ENCODE data around the gene XRCC1.
"Not testable (repeated sequence)": the region's sequence is repeated elsewhere in the genome, so short reads cannot be mapped to it uniquely, and the experiment has no call there.

The XRCC1 gene

DNA sequence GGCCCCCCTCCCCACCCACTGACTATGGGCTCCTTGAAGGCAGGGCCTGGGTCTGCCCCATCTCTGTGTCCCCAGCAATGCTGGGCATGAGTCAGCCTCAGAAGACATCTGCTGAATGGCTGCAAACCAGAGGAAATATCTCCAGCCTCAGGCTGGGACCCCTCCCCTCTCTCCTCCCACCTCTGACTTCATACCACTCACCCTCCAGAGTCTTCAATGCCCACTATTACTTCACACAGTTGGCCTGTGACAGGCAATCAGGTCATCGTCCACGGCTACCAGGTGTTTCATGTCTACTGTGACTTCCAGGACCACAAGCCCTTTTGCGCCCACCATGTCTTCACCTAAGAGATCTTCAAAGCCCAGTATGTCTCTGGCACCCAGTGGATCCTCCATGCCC, 36.5 kb upstream of the XRCC1 start, which contains the start of gene SRRM5:
Gene SRRM5, plus strand, starts transcription at position 301 of the 400 bp plus-strand sequence. Its CDS starts 34 bp downstream, at position 335.
- peaks cover 59% of the 10 kb centered on the region for H3K4me1 Mint-ChIP-seq
- peaks cover 7% of the 10 kb centered on the region for H3K36me3 Mint-ChIP-seq (ENCODE audit: insufficient read depth)
- no peak within 1 kb of the TSS for H3K4me3 Mint-ChIP-seq
- H3K9me3 Mint-ChIP-seq = no peaks in the 10 kb centered on the region
- peak within 1 kb of the TSS; percentile 77 for H3K27ac Mint-ChIP-seq (ENCODE audit: low read depth)
- DNase-seq (ENCODE audit: low spot score in 2 of 2) (no peak), ATAC-seq (replicated peaks; ENCODE audit: extremely low read depth, poor library complexity, severe bottlenecking) (no peak)
- H3K27me3 Mint-ChIP-seq = no peaks in the 10 kb centered on the region

DNA sequence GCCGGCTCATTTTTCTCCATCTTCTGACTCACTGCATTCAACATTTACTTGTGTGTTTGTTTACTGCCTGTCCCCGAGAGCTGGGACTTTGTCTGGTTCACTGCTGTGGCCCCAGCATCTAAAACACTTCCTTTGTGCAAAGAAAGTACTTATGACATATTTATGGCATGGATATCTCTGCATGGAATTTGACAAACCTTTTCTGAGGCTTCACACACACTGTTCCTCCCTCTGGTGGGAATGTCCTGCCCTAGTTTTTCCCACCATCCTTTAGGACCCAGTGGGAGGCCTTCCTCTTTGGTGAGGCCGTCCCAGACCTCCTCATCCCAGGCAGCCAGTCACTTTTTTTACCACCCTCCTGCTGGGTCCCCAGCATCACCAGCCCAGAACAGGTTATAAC, 35.2 kb upstream of the XRCC1 start:
- peaks cover 50% of the 10 kb centered on the region for H3K4me1 Mint-ChIP-seq
- ATAC-seq (replicated peaks; ENCODE audit: extremely low read depth, poor library complexity, severe bottlenecking) (no peak), DNase-seq (ENCODE audit: low spot score in 2 of 2) (no peak)
- no peaks in the 10 kb centered on the region for H3K9me3 Mint-ChIP-seq
- no peaks in the 10 kb centered on the region for H3K27me3 Mint-ChIP-seq
- H3K36me3 Mint-ChIP-seq (ENCODE audit: insufficient read depth) = peaks cover 9% of the 10 kb centered on the region
- H3K4me3 Mint-ChIP-seq = no peak overlapping the region
- H3K27ac Mint-ChIP-seq (ENCODE audit: low read depth) = peak overlapping the region; percentile 68

- H3K36me3 Mint-ChIP-seq (ENCODE audit: insufficient read depth) = peaks cover 9% of the 10 kb centered on the region
- no peaks in the 10 kb centered on the region for H3K9me3 Mint-ChIP-seq
- H3K27ac Mint-ChIP-seq (ENCODE audit: low read depth) = peak overlapping the region; percentile 45
- no peak overlapping the region for H3K4me3 Mint-ChIP-seq
- H3K4me1 Mint-ChIP-seq = peaks cover 48% of the 10 kb centered on the region
- ATAC-seq (replicated peaks; ENCODE audit: extremely low read depth, poor library complexity, severe bottlenecking) (no peak), DNase-seq (ENCODE audit: low spot score in 2 of 2) (no peak)
- H3K27me3 Mint-ChIP-seq = no peaks in the 10 kb centered on the region
Observed at GRCh38 chr19:43609872-43610271, 34.5 kb upstream of the XRCC1 start.

GRCh38 chr19:43607238-43608205, 32.2 kb upstream of the XRCC1 start:
- no peak overlapping the region for H3K27ac Mint-ChIP-seq (ENCODE audit: low read depth)
- ATAC-seq (replicated peaks; ENCODE audit: extremely low read depth, poor library complexity, severe bottlenecking) (no peak), DNase-seq (ENCODE audit: low spot score in 2 of 2) (no peak)
- H3K9me3 Mint-ChIP-seq = no peaks in the 10 kb centered on the region
- peaks cover 26% of the 10 kb centered on the region for H3K4me1 Mint-ChIP-seq
- peaks cover 10% of the 10 kb centered on the region for H3K36me3 Mint-ChIP-seq (ENCODE audit: insufficient read depth)
- H3K4me3 Mint-ChIP-seq = no peak overlapping the region
- no peaks in the 10 kb centered on the region for H3K27me3 Mint-ChIP-seq

- H3K4me1 Mint-ChIP-seq = peaks cover 18% of the 10 kb centered on the region
- H3K27ac Mint-ChIP-seq (ENCODE audit: low read depth) = peak overlapping the region; percentile 46
- no peak overlapping the region for H3K4me3 Mint-ChIP-seq
- no peak for ATAC-seq (replicated peaks; ENCODE audit: extremely low read depth, poor library complexity, severe bottlenecking)
- H3K36me3 Mint-ChIP-seq (ENCODE audit: insufficient read depth) = peaks cover 10% of the 10 kb centered on the region
- no peaks in the 10 kb centered on the region for H3K27me3 Mint-ChIP-seq
- H3K9me3 Mint-ChIP-seq = no peaks in the 10 kb centered on the region
- no peak for DNase-seq (ENCODE audit: low spot score in 2 of 2)
Observed at GRCh38 chr19:43606569-43607229, 31.4 kb upstream of the XRCC1 start.

DNA sequence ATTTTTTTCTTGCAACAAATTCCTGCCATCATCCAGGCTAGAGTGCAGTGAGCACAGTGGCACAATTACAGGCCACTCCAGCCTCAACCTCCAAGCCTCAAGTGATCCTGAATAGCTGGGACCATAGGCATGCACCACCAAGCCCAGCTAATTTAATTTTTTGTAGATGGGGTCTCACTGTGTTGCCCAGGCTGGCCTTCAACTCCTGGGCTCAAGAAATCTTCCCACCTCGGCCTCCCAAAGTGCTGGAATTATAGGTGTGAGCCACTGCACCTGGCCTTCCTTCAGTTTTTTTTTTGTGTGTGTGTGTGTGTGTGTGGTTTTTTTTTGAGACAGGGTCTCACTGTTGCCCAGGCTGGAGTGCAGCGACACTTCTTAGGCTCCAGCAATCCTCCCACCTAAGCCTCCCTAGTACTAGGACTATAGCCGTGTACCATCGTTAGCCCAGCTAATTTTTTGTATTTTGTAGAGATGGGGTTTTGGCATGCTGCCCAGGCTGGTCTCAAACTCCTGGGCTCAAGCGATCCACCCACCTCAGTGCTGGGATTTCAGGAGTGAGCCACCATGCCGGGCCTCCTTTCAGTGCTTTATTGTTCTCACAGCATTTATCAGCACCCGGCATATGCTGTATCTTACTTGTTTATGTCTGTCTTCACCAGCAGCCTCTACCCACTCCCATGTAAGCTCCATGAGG, 30.7 kb upstream of the XRCC1 start:
- no peaks in the 10 kb centered on the region for H3K27me3 Mint-ChIP-seq
- H3K9me3 Mint-ChIP-seq = no peaks in the 10 kb centered on the region
- H3K4me1 Mint-ChIP-seq = peaks cover 19% of the 10 kb centered on the region
- no peak for ATAC-seq (replicated peaks; ENCODE audit: extremely low read depth, poor library complexity, severe bottlenecking)
- peaks cover 13% of the 10 kb centered on the region for H3K36me3 Mint-ChIP-seq (ENCODE audit: insufficient read depth)
- DNase-seq (ENCODE audit: low spot score in 2 of 2) = no peak
- no peak overlapping the region for H3K4me3 Mint-ChIP-seq
- peak overlapping the region; percentile 46 for H3K27ac Mint-ChIP-seq (ENCODE audit: low read depth)

- not testable (repeated sequence) for H3K9me3 Mint-ChIP-seq; H3K27ac Mint-ChIP-seq (ENCODE audit: low read depth); DNase-seq (ENCODE audit: low spot score in 2 of 2); H3K4me3 Mint-ChIP-seq; H3K27me3 Mint-ChIP-seq; ATAC-seq (replicated peaks; ENCODE audit: extremely low read depth, poor library complexity, severe bottlenecking)
- H3K4me1 Mint-ChIP-seq = peaks cover 41% of the 10 kb centered on the region
- peaks cover 27% of the 10 kb centered on the region for H3K36me3 Mint-ChIP-seq (ENCODE audit: insufficient read depth)
Observed at GRCh38 chr19:43600326-43600725, 25.0 kb upstream of the XRCC1 start.

DNA sequence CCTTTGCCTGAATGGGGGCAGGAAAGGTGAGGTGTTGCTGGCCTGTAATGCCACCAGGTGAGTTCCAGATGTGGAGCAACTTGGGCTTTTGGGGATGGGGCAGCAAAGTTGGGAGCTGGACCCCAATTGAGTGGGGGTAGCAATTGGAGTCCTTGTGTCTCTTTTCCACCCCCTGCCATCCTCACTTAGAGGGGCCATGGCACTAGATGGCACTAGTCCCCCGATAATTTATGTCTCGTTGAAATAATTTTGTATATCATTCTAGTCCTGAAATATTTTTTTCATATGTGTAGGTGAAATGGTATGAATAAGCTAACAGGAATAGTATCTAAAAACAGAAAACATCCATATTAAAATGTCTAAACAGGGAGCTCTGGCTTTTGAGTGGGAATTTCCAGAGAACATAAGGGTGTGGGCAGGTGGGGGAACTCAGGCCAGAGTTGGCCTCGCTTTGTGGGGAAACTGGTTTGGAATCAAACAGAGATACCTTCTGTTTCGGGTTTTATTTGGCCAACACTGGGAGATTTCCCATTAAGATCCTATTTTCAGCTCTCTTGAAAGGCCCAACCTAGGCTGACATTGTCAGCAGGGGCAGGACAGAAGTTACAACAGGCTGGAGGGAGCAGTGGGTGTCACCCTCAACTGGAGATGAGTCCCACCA, 24.4 kb upstream of the XRCC1 start:
- ATAC-seq (replicated peaks; ENCODE audit: extremely low read depth, poor library complexity, severe bottlenecking) = no peak
- no peak overlapping the region for H3K27ac Mint-ChIP-seq (ENCODE audit: low read depth)

DNA sequence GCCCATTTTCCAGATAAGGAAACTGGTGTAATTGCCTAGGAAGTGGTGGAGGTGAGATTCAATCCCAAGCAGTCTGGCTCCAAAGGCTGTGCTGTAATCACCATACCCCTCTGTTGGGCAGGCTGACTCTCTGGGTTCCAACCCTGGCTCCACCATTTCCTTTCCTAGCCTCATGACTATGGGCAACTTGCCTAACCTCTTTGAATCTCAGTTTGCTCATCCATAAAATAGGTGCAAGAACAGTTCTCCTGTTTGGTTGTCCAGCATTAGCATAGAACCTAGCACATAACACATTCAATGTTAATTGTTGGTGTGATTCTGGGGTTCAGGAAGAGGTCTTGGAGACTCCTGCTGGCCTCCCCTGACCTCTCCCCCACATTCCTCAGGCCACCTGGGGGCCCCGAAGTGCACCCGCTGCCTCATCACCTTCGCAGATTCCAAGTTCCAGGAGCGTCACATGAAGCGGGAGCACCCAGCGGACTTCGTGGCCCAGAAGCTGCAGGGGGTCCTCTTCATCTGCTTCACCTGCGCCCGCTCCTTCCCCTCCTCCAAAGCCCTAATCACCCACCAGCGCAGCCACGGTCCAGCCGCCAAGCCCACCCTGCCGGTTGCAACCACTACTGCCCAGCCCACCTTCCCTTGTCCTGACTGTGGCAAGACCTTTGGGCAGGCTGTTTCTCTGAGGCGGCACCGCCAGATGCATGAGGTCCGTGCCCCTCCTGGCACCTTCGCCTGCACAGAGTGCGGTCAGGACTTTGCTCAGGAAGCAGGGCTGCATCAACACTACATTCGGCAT, 23.3 kb upstream of the XRCC1 start:
- Mint-ChIP-seq H3K27me3 (no peaks in the 10 kb centered on the region), H3K36me3 (ENCODE audit: insufficient read depth) (peaks cover 32% of the 10 kb centered on the region), H3K4me3 (no peak overlapping the region), H3K4me1 (peaks cover 48% of the 10 kb centered on the region), H3K9me3 (no peaks in the 10 kb centered on the region), H3K27ac (ENCODE audit: low read depth) (no peak overlapping the region)
- ATAC-seq (replicated peaks; ENCODE audit: extremely low read depth, poor library complexity, severe bottlenecking) = no peak
- no peak for DNase-seq (ENCODE audit: low spot score in 2 of 2)

More for the DNA sequence above, 24.4 kb upstream of the XRCC1 start:
- no peak for DNase-seq (ENCODE audit: low spot score in 2 of 2)
- Mint-ChIP-seq H3K9me3 (no peaks in the 10 kb centered on the region), H3K36me3 (ENCODE audit: insufficient read depth) (peaks cover 29% of the 10 kb centered on the region), H3K4me1 (peaks cover 44% of the 10 kb centered on the region), H3K4me3 (no peak overlapping the region), H3K27me3 (no peaks in the 10 kb centered on the region)

GRCh38 chr19:43597876-43598275, 22.5 kb upstream of the XRCC1 start:
- Mint-ChIP-seq H3K27me3 (no peaks in the 10 kb centered on the region), H3K27ac (ENCODE audit: low read depth) (peak overlapping the region; percentile 50), H3K9me3 (no peaks in the 10 kb centered on the region), H3K36me3 (ENCODE audit: insufficient read depth) (peaks cover 35% of the 10 kb centered on the region), H3K4me1 (peaks cover 56% of the 10 kb centered on the region), H3K4me3 (peak overlapping the region; percentile 94)
- ATAC-seq (replicated peaks; ENCODE audit: extremely low read depth, poor library complexity, severe bottlenecking) (no peak), DNase-seq (ENCODE audit: low spot score in 2 of 2) (no peak)

DNA sequence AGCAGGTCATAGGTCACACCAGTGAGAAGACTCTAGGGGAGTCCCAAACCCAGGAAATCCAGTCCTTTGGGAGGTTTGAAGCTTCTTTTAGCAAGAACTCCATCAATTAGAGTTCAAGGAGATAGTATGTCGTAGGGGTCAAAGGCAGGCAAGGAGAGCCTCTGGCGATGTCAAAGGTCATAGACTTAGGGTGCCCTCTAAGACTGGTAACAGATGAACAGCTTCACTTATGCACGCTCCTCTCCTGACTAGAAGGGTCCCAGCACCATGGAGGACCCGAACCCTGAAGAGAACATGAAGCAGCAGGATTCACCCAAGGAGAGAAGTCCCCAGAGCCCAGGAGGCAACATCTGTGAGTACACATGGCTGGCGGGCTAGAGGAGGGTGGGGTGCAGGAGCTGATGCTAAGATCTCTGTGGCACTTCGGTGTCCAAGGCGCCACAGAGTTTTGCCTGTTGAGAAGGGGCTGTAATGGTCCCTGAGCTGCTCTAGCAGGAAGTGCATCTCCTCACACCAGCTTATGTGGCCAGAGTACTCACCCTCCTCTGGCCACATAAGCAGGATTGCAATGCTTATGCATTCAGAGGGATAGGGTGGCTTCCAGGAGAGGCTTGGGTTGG, 21.6 kb upstream of the XRCC1 start:
- Mint-ChIP-seq H3K4me3 (peak overlapping the region; percentile 94), H3K27ac (ENCODE audit: low read depth) (peak overlapping the region; percentile 99), H3K4me1 (peaks cover 59% of the 10 kb centered on the region), H3K9me3 (no peaks in the 10 kb centered on the region), H3K36me3 (ENCODE audit: insufficient read depth) (peaks cover 35% of the 10 kb centered on the region), H3K27me3 (no peaks in the 10 kb centered on the region)
- ATAC-seq (replicated peaks; ENCODE audit: extremely low read depth, poor library complexity, severe bottlenecking) (no peak), DNase-seq (ENCODE audit: low spot score in 2 of 2) (no peak)
